Urinary bladder (tissue), 4 donors: Measurements from ENCODE around the gene SNX9. TPM values are rescaled to one million over a fixed set of nuclear protein-coding genes. Genes with fewer than 3 reads are reported as not detected.
"Not testable (repeated sequence)": the region's sequence is repeated elsewhere in the genome, so short reads cannot be mapped to it uniquely, and the experiment has no call there.

ENCODE experiments used
- DNase-seq: peaks from one replicate; pipeline ENCODE4 v3.0.0-alpha.2; 2015; ENCODE audit errors: extremely low spot score
- H3K27ac ChIP-seq: one replicate; pipeline ENCODE4 v1.5.1; 2013; ENCODE audit warnings: low read depth, mild to moderate bottlenecking, moderate library complexity
- H3K36me3 ChIP-seq: one replicate; pipeline ENCODE4 v1.6.1; 2013; ENCODE audit warnings: mild to moderate bottlenecking, moderate library complexity; ENCODE audit not compliant: insufficient read depth
- H3K4me1 ChIP-seq: one replicate; pipeline ENCODE4 v1.6.1; 2013; ENCODE audit warnings: mild to moderate bottlenecking, moderate library complexity; ENCODE audit not compliant: insufficient read depth
- H3K4me3 ChIP-seq: one replicate; pipeline ENCODE4 v1.5.1; 2013; ENCODE audit warnings: low read depth, low read length
- WGBS: extraction: QIAGEN DNeasy Blood & Tissue Kit; methylation state at CpG from one replicate; pipeline ENCODE4 v1.1.7; 2013; 5-methylcytosine and 5-hydroxymethylcytosine counted together
- polyA plus RNA-seq: library from polyadenylated mRNA; stranded (reverse); fragments of 200-250 nt; gene quantifications from one replicate; pipeline ENCODE4 v1.2.3, GENCODE V29; 2013
- total RNA-seq: library from RNA; depleted of rRNA; stranded (reverse); fragments of >200 nt; gene quantifications from one replicate; pipeline ENCODE4 v1.2.3, GENCODE V29; 2014
- donor health status: healthy with polysubstance abuse.
- donor health status: healthy.

SNX9 gene
- total and polyA plus RNA-seq, 2 donors = 36.0 to 70.0 TPM

GRCh38 chr6:157885211-157885788 lies 62.3 kb downstream of the SNX9 start:
- DNase-seq = no peak
- Histone ChIP-seq H3K27ac (no peak overlapping the region), H3K4me3 (no peak overlapping the region), H3K4me1 (no peaks in the 10 kb centered on the region), H3K36me3 (no peaks in the 10 kb centered on the region)
- WGBS = 79% methylated on average over 7 of the region's 7 CpGs

DNA sequence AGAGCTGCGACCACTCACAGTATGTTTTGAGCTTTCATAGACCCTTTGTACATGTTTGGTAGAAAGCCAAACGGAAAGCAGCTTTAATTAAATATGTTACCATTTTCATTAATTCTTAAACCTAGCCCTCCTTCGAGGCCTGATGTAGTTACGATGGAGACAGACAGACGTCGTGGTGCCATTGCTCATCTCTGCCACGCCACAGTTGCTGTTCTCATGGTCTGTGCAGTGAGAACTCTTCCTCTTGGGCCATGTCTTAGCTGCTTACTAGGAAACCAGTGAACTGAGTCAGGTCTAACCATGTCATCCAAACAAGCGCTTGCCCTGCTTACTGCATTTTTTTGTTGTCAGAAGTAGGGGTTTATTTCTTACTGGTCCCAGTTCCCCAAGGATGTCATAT lies 62.8 kb downstream of the SNX9 start:
- WGBS = 94% methylated on average over 8 of the region's 8 CpGs
- H3K36me3 ChIP-seq = no peaks in the 10 kb centered on the region
- H3K4me1 ChIP-seq = no peaks in the 10 kb centered on the region
- H3K4me3 ChIP-seq = no peak overlapping the region
- no peak for DNase-seq
- H3K27ac ChIP-seq = no peak overlapping the region

DNA sequence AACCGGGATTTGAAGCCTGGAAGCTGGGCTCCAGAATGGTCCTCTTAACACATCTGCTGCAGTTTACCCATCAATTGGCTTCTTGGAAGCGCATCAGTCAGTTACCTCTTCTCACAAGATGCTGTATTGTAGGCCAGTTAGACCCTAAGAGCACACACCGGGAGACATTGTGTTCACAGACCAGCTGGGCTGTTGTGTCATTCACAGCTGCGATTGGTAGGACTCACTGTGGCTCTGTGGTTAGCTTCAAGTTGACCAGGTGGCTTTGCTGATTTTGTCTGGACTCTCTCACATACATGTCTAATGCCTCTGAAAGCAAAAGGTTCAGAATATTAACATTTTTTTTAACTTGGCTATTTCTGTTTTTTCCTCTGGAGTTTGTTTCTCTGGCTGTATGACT lies 64.8 kb downstream of the SNX9 start:
- no peak overlapping the region for H3K4me3 ChIP-seq
- no peak overlapping the region for H3K27ac ChIP-seq
- no peaks in the 10 kb centered on the region for H3K4me1 ChIP-seq
- no peak for DNase-seq
- H3K36me3 ChIP-seq = no peaks in the 10 kb centered on the region
- 94% methylated on average over 4 of the region's 4 CpGs for WGBS

DNA sequence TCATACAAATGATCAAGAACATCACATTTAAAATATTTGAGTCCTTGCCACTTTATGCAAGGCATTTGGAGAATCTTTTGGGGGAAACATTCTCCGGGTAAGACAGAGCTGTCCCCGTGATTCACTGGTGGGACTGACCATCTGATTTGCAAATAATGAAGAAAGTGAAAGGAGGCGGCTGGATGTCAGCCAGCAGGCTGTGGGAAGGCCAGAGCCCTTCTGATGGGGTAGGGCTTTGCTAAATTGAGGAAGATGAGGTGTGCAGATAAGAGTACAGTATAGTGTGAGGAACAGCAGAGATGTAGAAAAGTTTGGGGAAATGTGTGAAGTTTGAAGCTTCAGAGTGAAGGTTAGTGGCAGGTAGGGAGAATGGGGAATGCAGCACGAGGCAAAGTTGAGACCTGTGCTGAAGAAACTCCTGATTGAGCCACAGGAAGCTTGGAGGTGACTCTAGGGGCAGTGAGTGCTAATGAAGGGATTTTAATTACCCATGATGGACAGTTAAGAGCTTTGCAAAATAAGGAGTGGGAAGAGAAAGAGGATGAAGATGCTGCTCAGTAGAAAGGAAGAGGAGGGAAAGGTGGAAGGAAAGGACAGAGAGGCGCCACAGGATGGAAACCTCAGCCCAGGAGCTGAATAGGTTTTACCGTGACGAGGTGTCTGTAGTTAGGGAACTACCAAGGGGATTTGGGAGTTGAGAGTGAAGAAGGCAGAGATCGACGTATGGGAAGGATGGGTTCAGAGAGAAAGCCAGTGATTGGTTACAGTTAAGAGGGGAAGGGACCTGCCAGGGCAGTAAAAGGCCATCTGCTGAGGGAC lies 68.7 kb downstream of the SNX9 start:
- Histone ChIP-seq H3K4me1 (no peaks in the 10 kb centered on the region), H3K4me3 (no peak overlapping the region), H3K27ac (no peak overlapping the region), H3K36me3 (no peaks in the 10 kb centered on the region)
- 87% methylated on average over 9 of the region's 9 CpGs for WGBS
- DNase-seq = no peak

DNA sequence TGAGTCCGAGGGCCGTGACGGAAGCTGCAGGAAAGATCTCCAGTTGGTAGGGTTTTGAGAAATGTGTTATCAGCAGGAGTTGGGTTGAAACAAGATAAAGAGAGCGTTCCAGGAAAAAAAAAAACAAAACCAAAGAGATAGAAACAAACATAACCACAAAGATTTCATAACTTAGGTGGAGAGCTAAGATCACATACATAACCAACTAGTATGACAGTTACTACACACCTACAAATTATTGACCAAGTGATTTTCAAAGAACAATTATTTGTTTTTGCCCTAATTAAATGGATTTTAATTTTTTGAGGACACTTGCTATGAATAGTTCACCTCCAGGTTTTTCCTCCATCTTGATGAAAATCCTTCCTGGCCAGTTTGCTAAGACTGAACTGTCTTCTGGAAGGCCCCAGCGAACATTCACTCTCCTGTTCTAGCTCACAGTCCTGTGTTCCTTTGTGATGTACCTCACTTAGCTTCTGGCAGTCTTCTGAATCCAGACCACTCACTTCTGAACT lies 69.4 kb downstream of the SNX9 start:
- 76% methylated on average over 5 of the region's 5 CpGs for WGBS

GRCh38 chr6:157893238-157893637 lies 70.2 kb downstream of the SNX9 start:
- no peak for DNase-seq
- WGBS = 95% methylated on average over 4 of the region's 4 CpGs
- Histone ChIP-seq H3K36me3 (no peaks in the 10 kb centered on the region), H3K4me3 (no peak overlapping the region), H3K4me1 (no peaks in the 10 kb centered on the region), H3K27ac (no peak overlapping the region)

More for the DNA sequence above, 69.4 kb downstream of the SNX9 start:
- Histone ChIP-seq H3K27ac (no peak overlapping the region), H3K36me3 (no peaks in the 10 kb centered on the region), H3K4me3 (no peak overlapping the region), H3K4me1 (no peaks in the 10 kb centered on the region)
- DNase-seq = no peak

DNA sequence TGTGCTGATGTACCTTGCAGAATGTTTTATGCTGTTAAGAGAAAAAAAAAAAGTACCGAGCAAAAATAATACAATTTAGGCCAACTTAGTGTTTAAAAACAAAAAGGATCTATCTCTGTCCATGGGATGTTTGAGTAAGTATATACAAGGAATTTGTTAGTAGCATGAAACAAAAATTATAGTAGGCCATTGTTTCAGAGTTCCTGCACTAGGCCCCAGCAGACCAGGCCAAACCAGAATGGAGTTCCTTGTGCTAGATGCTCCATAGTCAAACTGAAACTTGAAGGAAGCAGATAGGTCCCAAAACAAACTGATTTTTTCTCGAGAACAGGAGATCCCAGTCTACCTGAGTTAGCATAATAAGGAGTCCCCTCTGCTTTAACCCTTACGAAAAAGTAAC lies 72.5 kb downstream of the SNX9 start:
- DNase-seq = no peak
- no peak overlapping the region for H3K27ac ChIP-seq
- 87% methylated on average over 3 of the region's 3 CpGs for WGBS
- H3K4me3 ChIP-seq = no peak overlapping the region
- H3K36me3 ChIP-seq = no peaks in the 10 kb centered on the region
- H3K4me1 ChIP-seq = no peaks in the 10 kb centered on the region

DNA sequence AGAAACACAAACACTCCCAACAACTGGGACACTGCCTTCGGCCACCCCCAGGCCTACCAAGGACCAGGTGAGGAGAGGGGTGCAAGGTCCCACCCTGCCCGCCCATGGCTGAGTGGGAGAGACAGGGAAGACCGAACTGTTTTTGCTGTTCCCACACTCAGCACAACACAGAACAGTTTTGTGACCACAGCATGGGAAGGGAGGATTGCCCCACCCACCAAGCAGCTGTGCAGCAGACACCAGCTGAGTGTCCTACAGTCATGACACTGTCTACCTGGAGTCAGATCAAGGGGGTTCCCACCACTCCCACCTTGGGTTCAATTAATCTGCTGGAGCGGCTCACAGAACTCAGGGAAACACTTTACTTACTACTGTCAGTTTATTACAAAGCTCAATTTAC lies 73.9 kb downstream of the SNX9 start:
- H3K4me3 ChIP-seq = no peak overlapping the region
- DNase-seq = no peak
- WGBS = 88% methylated on average over 4 of the region's 4 CpGs
- no peaks in the 10 kb centered on the region for H3K4me1 ChIP-seq
- H3K36me3 ChIP-seq = no peaks in the 10 kb centered on the region
- H3K27ac ChIP-seq = no peak overlapping the region

- H3K36me3 ChIP-seq = no peaks in the 10 kb centered on the region
These were observed 75.1 kb downstream of the SNX9 start for GRCh38 chr6:157898169-157898568.

GRCh38 chr6:157898640-157899039 lies 75.6 kb downstream of the SNX9 start:
- H3K4me1 ChIP-seq = no peaks in the 10 kb centered on the region
- H3K36me3 ChIP-seq = no peaks in the 10 kb centered on the region
- WGBS = 87% methylated on average over 3 of the region's 3 CpGs
- no peak overlapping the region for H3K27ac ChIP-seq
- DNase-seq = no peak
- no peak overlapping the region for H3K4me3 ChIP-seq

More at GRCh38 chr6:157898169-157898568, 75.1 kb downstream of the SNX9 start:
- H3K27ac ChIP-seq = no peak overlapping the region
- DNase-seq = no peak
- no peaks in the 10 kb centered on the region for H3K4me1 ChIP-seq
- no peak overlapping the region for H3K4me3 ChIP-seq
- WGBS = 72% methylated on average over 7 of the region's 7 CpGs

- H3K36me3 ChIP-seq = not testable (repeated sequence)
These were observed 77.2 kb downstream of the SNX9 start for GRCh38 chr6:157900262-157900661.

GRCh38 chr6:157900751-157901150 lies 77.7 kb downstream of the SNX9 start:
- H3K4me1 ChIP-seq, DNase-seq, H3K36me3 ChIP-seq, H3K4me3 ChIP-seq, H3K27ac ChIP-seq: not testable (repeated sequence)
- WGBS = 65% methylated on average over 4 of the region's 4 CpGs

More at GRCh38 chr6:157900262-157900661, 77.2 kb downstream of the SNX9 start:
- not testable (repeated sequence) for H3K4me1 ChIP-seq, DNase-seq, H3K4me3 ChIP-seq, H3K27ac ChIP-seq
- 72% methylated on average over 10 of the region's 11 CpGs for WGBS

DNA sequence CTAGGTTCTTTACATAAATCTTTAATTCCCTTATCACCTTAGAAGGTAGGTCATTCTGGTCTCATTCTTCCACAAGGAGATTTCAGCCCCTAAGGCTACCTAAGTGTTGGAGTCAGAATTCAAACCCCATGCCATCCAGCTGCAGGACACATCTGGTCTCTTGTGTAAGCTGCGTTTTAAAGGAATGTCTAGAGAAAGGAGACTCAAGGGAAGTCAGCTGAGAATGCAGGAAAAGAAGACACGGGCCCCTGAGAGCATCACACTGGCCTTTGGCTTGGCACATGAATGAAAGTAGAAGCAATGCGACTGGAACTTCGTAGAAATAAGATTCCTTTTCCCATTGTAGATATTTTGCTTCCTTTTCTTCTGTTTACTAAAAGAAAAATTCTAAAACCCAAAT lies 82.0 kb downstream of the SNX9 start:
- DNase-seq = no peak
- Histone ChIP-seq H3K27ac (no peak overlapping the region), H3K36me3 (peaks cover 1% of the 10 kb centered on the region), H3K4me1 (no peaks in the 10 kb centered on the region), H3K4me3 (no peak overlapping the region)
- 78% methylated on average over 4 of the region's 4 CpGs for WGBS
